ENCODE data around the gene DNAJC5.
A peak's percentile ranks its signal among the peaks of the same experiment; 100 is the strongest.
"Not testable (repeated sequence)": the region's sequence is repeated elsewhere in the genome, so short reads cannot be mapped to it uniquely, and the experiment has no call there.

The DNAJC5 gene

DNA sequence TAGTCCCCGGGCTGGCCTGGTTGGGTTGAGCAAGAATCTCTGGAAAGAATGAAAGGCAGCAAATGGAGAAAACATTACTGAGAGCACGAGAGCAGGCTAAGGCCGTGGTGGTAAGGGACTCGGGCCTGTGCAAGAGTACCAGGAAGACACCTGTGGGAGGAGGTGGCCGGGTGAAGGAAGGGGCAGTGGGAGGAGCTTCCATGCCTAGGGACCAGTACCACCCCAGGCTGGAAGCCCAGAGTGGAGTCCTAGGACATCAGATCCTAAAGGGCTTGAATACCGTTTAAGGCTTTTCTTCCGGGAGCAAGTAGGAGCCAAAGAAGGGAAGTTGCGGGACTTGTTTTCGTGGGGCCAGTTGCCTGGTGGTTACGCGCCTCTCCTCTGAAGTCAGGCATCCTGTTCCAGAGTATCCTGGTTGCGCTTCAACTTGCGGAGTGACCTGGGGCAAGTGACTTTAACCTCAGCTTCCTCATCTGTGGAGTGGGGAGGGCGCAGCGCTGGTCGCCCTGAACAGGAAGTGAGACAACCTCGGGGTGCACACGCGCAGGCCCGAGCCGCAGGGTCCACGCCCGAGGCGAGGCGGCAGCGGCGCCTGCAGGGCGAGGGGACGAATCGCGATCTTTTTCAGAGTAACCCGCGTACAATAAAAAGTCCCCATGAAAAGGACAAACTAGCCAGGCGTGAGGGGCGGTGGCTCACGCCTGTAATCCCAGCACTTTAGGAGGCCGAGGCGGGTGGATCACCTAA is 31.0 kb upstream of the DNAJC5 start:
- in situ Hi-C loops (cut with HindIII; ENCODE audit: low pct_unique_long_range_greater_than_20kb, low sequenced_read_pairs) = no loop called here
- TF ChIP-seq JUND (IDR thresholded peaks at IDR 0.05; ENCODE audit: low read depth) = 0 out of 2 replicates have a peak, but pooled peaks have one; percentile 46
- peak; percentile 97 to 100 for DNase-seq (ENCODE audit: low read depth in 1 of 2, low spot score in 1 of 2)

DNA sequence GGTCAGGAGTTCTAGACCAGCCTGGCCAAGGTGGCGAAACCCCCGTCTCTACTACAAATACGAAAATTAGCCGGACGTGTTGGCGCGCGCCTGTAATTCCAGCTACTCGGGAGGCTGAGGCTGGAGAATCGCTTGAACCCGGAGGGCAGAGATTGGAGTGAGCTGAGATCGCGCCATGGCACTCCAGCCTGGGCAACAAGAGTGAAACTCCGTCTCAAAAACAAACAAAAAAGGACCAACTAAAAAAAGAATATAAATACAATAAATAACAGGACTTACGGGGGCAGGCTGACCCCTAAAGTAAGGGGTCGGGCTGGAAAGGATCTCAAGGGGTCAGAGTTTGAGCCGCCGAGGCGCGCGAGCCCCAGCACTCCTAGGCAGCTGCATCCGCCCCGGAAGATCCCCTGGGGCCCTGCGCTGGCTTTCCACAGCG is 30.4 kb upstream of the DNAJC5 start:
- no peak for DNase-seq (ENCODE audit: low read depth in 1 of 2, low spot score in 1 of 2)
- in situ Hi-C loops (cut with HindIII; ENCODE audit: low pct_unique_long_range_greater_than_20kb, low sequenced_read_pairs) = no loop called here
- TF ChIP-seq JUND (IDR thresholded peaks at IDR 0.05; ENCODE audit: low read depth) = no peak

DNA sequence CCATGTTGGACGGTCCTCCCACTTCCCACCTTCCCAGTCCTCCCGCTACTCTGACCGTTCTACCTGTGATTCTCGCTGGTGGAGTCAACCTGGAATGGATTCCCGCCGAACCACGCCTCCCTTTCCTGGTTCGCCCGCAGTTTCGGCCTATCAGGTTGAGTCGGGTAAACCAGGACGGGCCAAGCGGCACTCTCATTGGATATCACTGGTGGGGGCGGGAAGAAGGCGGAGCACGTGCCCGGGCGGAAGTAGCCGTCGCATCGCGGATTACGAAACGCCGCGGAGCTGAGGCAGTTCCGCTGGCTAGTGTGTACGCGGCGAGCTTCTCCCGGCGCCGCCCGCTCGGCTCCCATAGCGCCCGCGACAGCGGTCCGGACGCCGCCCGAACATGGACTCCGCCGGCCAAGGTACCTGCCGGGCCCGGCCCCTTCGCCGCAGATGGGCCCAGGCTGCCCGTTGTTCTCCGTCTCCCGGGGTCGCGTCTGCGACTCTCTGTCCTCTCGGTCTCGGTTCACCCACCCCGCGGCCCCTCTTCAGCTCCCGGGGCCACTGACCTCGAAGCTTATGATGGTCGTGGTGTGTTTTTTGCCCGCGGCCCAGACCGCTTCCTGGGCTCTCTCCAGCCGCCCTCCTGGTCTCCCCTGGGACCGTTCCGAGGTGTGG is 29.8 kb upstream of the DNAJC5 start, which contains the start of gene TPD52L2:
TPD52L2 (plus strand) TSS at position 293 of the 663 bp plus-strand sequence; CDS start at position 389, 96 bp downstream.
- peak; percentile 100 for DNase-seq (ENCODE audit: low read depth in 1 of 2, low spot score in 1 of 2)
- TF ChIP-seq JUND (IDR thresholded peaks at IDR 0.05; ENCODE audit: low read depth) = no peak
- in situ Hi-C loops (cut with HindIII; ENCODE audit: low pct_unique_long_range_greater_than_20kb, low sequenced_read_pairs) = no loop called here

DNA sequence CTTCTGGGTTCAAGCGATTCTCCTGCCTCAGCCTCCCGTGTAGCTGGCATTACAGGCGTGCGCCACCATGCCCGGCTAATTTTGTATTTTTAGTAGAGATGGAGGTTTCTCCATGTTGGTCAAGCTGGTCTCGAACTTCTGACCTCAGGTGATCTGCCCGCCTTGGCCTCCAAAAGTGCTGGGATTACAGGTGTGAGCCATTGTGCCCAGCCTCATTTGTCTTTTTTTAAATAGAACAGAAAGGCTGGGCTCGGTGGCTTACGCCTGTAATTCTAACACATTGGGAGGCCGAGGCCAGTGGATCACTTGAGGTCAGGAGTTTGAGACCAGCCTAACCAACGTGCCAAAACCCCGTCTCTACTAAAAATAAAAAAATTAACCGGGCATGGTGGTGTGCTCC is 27.9 kb upstream of the DNAJC5 start:
- DNase-seq (ENCODE audit: low read depth in 1 of 2, low spot score in 1 of 2); in situ Hi-C loops (cut with HindIII; ENCODE audit: low pct_unique_long_range_greater_than_20kb, low sequenced_read_pairs): not testable (repeated sequence)

DNA sequence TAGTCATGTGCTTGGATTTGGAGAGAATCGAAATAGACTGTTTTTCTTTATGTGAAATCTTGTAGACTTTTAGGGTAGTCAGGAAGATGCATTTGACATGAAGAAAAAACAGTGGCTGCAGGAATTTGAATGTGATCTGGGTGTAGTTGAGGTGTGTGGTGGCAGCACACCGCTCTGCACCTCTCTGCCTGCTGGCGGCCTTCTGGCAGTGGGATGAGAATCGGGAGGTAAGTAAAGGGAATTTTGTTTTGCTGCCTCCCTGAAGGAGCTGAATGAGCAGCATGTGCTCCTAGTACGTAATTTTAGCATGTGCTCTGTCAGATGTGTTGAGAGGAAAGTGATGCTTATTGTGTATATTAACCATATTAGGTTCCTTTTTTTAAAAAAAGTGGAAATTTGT is 26.7 kb upstream of the DNAJC5 start:
- no peak for TF ChIP-seq JUND (IDR thresholded peaks at IDR 0.05; ENCODE audit: low read depth)
- in situ Hi-C loops (cut with HindIII; ENCODE audit: low pct_unique_long_range_greater_than_20kb, low sequenced_read_pairs) = no loop called here

DNA sequence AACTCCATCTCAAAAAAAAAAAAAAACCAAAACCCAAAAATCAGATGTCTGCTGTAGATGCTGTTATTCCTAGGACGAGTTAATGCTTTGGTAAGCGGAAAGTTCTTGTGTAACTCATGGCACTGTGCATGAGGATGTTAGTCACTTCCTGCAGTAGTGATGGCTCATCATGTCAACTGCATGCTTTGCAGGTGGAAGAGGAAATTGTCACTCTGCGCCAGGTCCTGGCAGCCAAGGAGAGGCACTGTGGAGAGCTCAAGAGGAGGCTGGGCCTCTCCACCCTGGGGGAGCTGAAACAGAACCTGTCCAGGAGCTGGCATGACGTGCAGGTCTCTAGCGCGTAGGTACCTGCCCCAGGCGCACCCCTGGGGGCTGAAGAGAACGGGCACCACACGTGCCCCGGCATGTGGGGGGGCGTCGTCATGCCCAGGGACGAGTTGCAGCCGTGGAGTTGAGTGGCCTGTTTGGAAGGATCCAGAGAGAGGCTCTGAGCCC is 21.4 kb upstream of the DNAJC5 start:
- TF ChIP-seq JUND (IDR thresholded peaks at IDR 0.05; ENCODE audit: low read depth) = no peak
- in situ Hi-C loops (cut with HindIII; ENCODE audit: low pct_unique_long_range_greater_than_20kb, low sequenced_read_pairs) = no loop called here
- DNase-seq (ENCODE audit: low read depth in 1 of 2, low spot score in 1 of 2) = no peak

More for the DNA sequence above, 26.7 kb upstream of the DNAJC5 start:
- no peak for DNase-seq (ENCODE audit: low read depth in 1 of 2, low spot score in 1 of 2)

DNA sequence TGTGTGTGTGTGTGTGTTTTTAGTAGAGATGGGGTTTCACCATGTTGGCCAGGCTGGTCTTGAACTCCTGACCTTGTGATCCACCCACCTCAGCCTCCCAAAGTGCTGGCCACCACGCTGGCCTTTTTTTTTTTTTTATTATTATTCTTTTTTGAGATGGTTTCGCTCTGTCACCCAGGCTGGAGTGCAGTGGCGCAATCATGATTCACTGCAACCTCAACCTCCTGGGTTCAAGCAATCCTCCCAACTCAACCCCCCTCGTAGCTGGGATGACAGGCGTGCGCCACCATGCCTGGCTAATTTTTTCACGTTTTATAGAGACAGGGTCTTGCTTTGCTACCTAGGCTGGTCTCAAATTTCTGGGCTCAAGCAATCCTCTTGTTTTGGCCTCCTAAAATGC is 20.7 kb upstream of the DNAJC5 start:
- in situ Hi-C loops (cut with HindIII; ENCODE audit: low pct_unique_long_range_greater_than_20kb, low sequenced_read_pairs) = not testable (repeated sequence)

DNA sequence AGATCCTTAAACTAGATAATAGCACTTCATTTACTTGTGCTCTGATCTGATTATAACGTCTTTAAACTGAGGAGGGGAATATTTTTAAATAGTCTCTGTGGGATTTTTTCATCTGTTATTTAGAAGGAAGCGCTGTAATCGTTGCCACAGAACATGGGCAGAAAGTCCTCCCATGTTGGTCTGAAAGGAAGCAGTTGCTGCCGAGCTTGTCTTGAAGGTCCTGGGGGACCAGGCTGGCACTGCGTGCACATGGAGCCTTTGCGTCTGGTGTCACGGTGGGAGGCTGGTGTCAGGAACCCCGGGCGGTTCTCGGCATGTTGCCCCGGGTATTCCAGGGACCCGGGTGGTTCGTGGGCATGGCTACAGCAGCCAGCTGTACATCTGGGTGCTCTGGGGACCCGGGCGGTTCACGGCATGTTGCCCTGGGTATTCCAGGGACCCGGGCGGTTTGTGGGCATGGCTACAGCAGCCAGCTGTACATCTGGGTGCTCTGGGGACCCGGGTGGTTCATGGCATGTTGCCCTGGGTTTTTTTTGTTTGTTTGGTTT is 18.4 kb upstream of the DNAJC5 start:
- in situ Hi-C loops (cut with HindIII; ENCODE audit: low pct_unique_long_range_greater_than_20kb, low sequenced_read_pairs) = no loop called here
- no peak for TF ChIP-seq JUND (IDR thresholded peaks at IDR 0.05; ENCODE audit: low read depth)
- DNase-seq (ENCODE audit: low read depth in 1 of 2, low spot score in 1 of 2) = no peak

More for the DNA sequence above, 20.7 kb upstream of the DNAJC5 start:
- not testable (repeated sequence) for DNase-seq (ENCODE audit: low read depth in 1 of 2, low spot score in 1 of 2)

DNA sequence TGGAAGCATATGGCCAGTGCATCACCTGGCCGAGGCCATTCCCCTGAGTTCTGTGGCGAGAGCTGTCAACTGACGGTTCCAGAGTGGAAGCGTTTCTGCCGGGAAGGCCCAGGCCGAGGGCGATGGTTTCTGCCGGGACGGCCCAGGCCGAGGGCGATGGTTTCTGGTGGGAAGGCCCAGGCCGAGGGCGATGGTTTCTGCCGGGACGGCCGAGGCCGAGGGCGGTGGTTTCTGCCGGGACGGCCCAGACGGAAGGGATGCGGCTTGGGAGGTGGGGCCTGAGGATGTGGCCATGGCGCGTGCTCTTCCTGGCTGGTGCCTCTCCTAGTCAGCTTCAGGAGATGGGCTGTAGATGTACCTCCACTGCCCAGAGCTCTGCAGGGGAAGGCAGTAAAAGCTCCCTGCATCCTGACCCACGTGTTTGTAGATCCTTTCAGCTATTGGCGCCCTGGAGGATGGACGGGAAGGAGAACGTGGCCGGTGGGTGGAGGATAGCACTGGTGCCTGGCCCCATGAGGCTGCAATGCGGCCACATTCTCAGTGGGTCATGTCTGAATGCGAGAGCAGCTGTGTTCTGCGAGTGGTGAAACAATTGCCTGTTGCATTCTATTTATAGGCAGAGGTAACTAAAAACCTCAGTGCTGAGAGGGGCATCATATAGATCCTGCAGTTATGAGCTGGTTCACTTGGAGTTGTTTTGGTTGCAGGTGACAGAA is 17.0 kb upstream of the DNAJC5 start:
- no peak for DNase-seq (ENCODE audit: low read depth in 1 of 2, low spot score in 1 of 2)
- TF ChIP-seq JUND (IDR thresholded peaks at IDR 0.05; ENCODE audit: low read depth) = no peak
- in situ Hi-C loops (cut with HindIII; ENCODE audit: low pct_unique_long_range_greater_than_20kb, low sequenced_read_pairs) = no loop called here

DNA sequence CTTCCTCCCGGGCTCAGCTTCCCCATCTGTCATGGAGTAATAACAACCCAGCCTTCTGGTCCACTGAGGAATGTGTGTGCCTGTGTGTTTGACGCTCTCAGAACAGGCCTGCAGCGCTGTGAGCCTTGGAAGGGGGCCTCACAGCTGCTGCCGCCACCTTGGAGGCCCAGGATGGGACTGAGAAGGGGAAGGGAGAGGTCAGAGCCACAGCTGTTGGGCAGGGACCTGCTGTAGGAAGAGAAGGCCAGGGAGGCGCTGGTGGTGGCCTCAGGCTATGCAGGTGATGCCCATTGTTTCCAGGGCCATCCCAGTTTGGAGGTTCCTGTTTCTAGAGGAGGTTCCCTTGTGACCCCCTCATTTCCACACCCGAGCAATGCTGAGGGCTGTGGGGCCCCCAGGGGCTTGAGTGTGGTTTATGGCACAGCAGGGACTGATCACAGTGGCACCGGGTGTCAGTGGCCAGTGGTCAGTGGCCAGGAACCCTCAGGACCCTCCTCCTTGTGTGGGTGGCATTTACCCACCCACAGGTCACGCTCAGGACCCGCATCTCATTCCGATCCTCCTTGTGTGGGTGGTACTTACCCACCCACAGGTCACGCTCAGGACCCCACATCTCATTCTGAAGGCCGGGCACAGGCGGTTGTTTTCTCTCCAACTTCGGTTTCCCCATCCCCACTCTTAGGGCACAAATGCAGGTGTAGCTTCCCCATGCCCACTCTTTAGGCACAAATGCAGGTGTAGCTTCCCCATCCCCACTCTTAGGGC is 15.8 kb upstream of the DNAJC5 start:
- TF ChIP-seq JUND (IDR thresholded peaks at IDR 0.05; ENCODE audit: low read depth) = no peak
- in situ Hi-C loops (cut with HindIII; ENCODE audit: low pct_unique_long_range_greater_than_20kb, low sequenced_read_pairs) = no loop called here
- DNase-seq (ENCODE audit: low read depth in 1 of 2, low spot score in 1 of 2) = no peak

DNA sequence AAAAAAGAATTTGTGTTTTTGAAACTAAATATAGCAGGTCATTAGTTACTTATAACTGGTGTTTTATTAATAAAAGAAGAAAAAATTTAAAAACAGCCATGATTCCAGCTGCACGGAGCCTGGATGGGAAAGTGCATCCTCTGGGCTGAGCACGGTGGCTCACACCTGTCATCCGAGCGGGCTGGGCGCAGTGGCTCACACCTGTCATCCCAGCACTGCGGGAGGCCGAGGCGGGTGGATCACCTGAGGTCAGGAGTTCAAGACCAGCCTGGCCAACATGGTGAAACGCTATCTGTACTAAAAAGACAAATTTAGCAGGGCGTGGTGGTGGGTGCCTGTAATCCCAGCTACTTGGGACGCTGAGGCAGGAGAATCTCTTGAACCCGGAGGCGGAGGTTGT is 14.0 kb upstream of the DNAJC5 start:
- DNase-seq (ENCODE audit: low read depth in 1 of 2, low spot score in 1 of 2); in situ Hi-C loops (cut with HindIII; ENCODE audit: low pct_unique_long_range_greater_than_20kb, low sequenced_read_pairs): not testable (repeated sequence)

All from T47D (cell line).